ENCODE data around the gene TMEM156. TPM values are rescaled to one million over a fixed set of nuclear protein-coding genes. Genes with fewer than 3 reads are reported as not detected.
"Not testable (repeated sequence)": the region's sequence is repeated elsewhere in the genome, so short reads cannot be mapped to it uniquely, and the experiment has no call there.

Gene TMEM156
- total RNA-seq, 3 donors from 2014 or later (not counting 1 experiment from before 2014, with no cell fraction given), result 13.8 to 22.3 (median 16.8) TPM

GRCh38 chr4:39021631-39022030, 10.6 kb downstream of the TMEM156 start:
- no peaks in the 10 kb centered on the region for H3K27me3 Mint-ChIP-seq (ENCODE audit: low read depth in 2 of 2)
- Histone ChIP-seq H3K36me3 (ENCODE audit: control insufficient read depth, insufficient read depth, low read length) (peaks cover 2% of the 10 kb centered on the region), H3K9me3 (ENCODE audit: control insufficient read depth, insufficient read depth, low read length) (peaks cover 3% of the 10 kb centered on the region), H3K4me3 (ENCODE audit: low read length) (no peak overlapping the region), H3K4me1 (ENCODE audit: control insufficient read depth, insufficient read depth, low read length) (peaks cover 3% of the 10 kb centered on the region), H3K27me3 (ENCODE audit: control insufficient read depth, insufficient read depth, low read length) (no peaks in the 10 kb centered on the region), H3K27ac (ENCODE audit: low read length) (no peak overlapping the region)
- 100% methylated on average over 3 of the region's 3 CpGs for WGBS (ENCODE audit: insufficient coverage)
- no peak overlapping the region for H3K27ac Mint-ChIP-seq
- DNase-seq, result no peak
- peaks cover 0 to 4% of the 10 kb centered on the region in 2 donors for H3K9me3 Mint-ChIP-seq
- intact Hi-C loops (cut with micrococcal nuclease), result no loop called here
- H3K4me1 Mint-ChIP-seq, result peaks cover 15 to 31% of the 10 kb centered on the region in 2 donors
- no peaks in the 10 kb centered on the region for H3K36me3 Mint-ChIP-seq
- ATAC-seq, result no peak
- no peak for TF ChIP-seq CTCF (IDR thresholded peaks at IDR 0.05)
- no peak overlapping the region for H3K4me3 Mint-ChIP-seq

GRCh38 chr4:39020130-39020529, 12.1 kb downstream of the TMEM156 start:
- H3K36me3 Mint-ChIP-seq, result peaks cover 10% of the 10 kb centered on the region
- peaks cover 8% of the 10 kb centered on the region for H3K9me3 ChIP-seq (ENCODE audit: control insufficient read depth, insufficient read depth, low read length)
- H3K9me3 Mint-ChIP-seq, result peaks cover 2 to 7% of the 10 kb centered on the region in 2 donors
- TF ChIP-seq CTCF (IDR thresholded peaks at IDR 0.05), result no peak
- intact Hi-C loops (cut with micrococcal nuclease), result no loop called here
- peaks cover 19 to 25% of the 10 kb centered on the region in 2 donors for H3K4me1 Mint-ChIP-seq
- H3K4me3 Mint-ChIP-seq, result no peak overlapping the region
- DNase-seq (no peak), ATAC-seq (no peak)
- no peaks in the 10 kb centered on the region for H3K27me3 ChIP-seq (ENCODE audit: control insufficient read depth, insufficient read depth, low read length)
- no peaks in the 10 kb centered on the region for H3K4me1 ChIP-seq (ENCODE audit: control insufficient read depth, insufficient read depth, low read length)
- H3K27ac Mint-ChIP-seq, result no peak overlapping the region
- no peak overlapping the region for H3K27ac ChIP-seq (ENCODE audit: low read length)
- WGBS (ENCODE audit: insufficient coverage), result 87% methylated on average over 3 of the region's 4 CpGs
- no peaks in the 10 kb centered on the region for H3K27me3 Mint-ChIP-seq (ENCODE audit: low read depth in 2 of 2)
- no peak overlapping the region for H3K4me3 ChIP-seq (ENCODE audit: low read length)
- peaks cover 2% of the 10 kb centered on the region for H3K36me3 ChIP-seq (ENCODE audit: control insufficient read depth, insufficient read depth, low read length)

- H3K4me1 ChIP-seq (ENCODE audit: control insufficient read depth, insufficient read depth, low read length), result no peaks in the 10 kb centered on the region
- H3K27ac Mint-ChIP-seq, result peak overlapping the region in 1 of 2 donors; percentile 5
- no peaks in the 10 kb centered on the region for H3K27me3 Mint-ChIP-seq (ENCODE audit: low read depth in 2 of 2)
- peaks cover 3% of the 10 kb centered on the region for H3K36me3 ChIP-seq (ENCODE audit: control insufficient read depth, insufficient read depth, low read length)
- no peaks in the 10 kb centered on the region for H3K27me3 ChIP-seq (ENCODE audit: control insufficient read depth, insufficient read depth, low read length)
- peaks cover 8% of the 10 kb centered on the region for H3K9me3 ChIP-seq (ENCODE audit: control insufficient read depth, insufficient read depth, low read length)
- no peak overlapping the region for H3K27ac ChIP-seq (ENCODE audit: low read length)
- DNase-seq (no peak), ATAC-seq (no peak)
- H3K9me3 Mint-ChIP-seq, result peaks cover 2 to 5% of the 10 kb centered on the region in 2 donors
- 100% methylated on average over 2 of the region's 2 CpGs for WGBS (ENCODE audit: insufficient coverage)
- H3K36me3 Mint-ChIP-seq, result peaks cover 13% of the 10 kb centered on the region
- no peak overlapping the region for H3K4me3 ChIP-seq (ENCODE audit: low read length)
- H3K4me3 Mint-ChIP-seq, result no peak overlapping the region
- peaks cover 26 to 30% of the 10 kb centered on the region in 2 donors for H3K4me1 Mint-ChIP-seq
- intact Hi-C loops (cut with micrococcal nuclease), result no loop called here
- no peak for TF ChIP-seq CTCF (IDR thresholded peaks at IDR 0.05)
Observed at GRCh38 chr4:39014028-39014427, 18.2 kb downstream of the TMEM156 start.

- Histone ChIP-seq H3K27ac (ENCODE audit: low read length) (no peak overlapping the region), H3K9me3 (ENCODE audit: control insufficient read depth, insufficient read depth, low read length) (no peaks in the 10 kb centered on the region), H3K27me3 (ENCODE audit: control insufficient read depth, insufficient read depth, low read length) (no peaks in the 10 kb centered on the region), H3K4me3 (ENCODE audit: low read length) (no peak overlapping the region), H3K4me1 (ENCODE audit: control insufficient read depth, insufficient read depth, low read length) (no peaks in the 10 kb centered on the region), H3K36me3 (ENCODE audit: control insufficient read depth, insufficient read depth, low read length) (no peaks in the 10 kb centered on the region)
- H3K4me1 Mint-ChIP-seq, result peaks cover 14 to 23% of the 10 kb centered on the region in 2 donors
- peaks cover 0 to under 1% of the 10 kb centered on the region in 2 donors for H3K9me3 Mint-ChIP-seq
- no peaks in the 10 kb centered on the region for H3K36me3 Mint-ChIP-seq
- no peak overlapping the region for H3K4me3 Mint-ChIP-seq
- ATAC-seq (no peak), DNase-seq (no peak)
- intact Hi-C loops (cut with micrococcal nuclease), result no loop called here
- no peaks in the 10 kb centered on the region for H3K27me3 Mint-ChIP-seq (ENCODE audit: low read depth in 2 of 2)
- TF ChIP-seq CTCF (IDR thresholded peaks at IDR 0.05), result no peak
- peak overlapping the region in 1 of 2 donors; percentile 22 for H3K27ac Mint-ChIP-seq
- no CpG with 5 or more reads among the region's 2 CpGs for WGBS (ENCODE audit: insufficient coverage)
Observed at GRCh38 chr4:39004758-39005157, 27.5 kb downstream of the TMEM156 start.

- H3K9me3 ChIP-seq (ENCODE audit: control insufficient read depth, insufficient read depth, low read length); H3K4me1 Mint-ChIP-seq; H3K27ac ChIP-seq (ENCODE audit: low read length); intact Hi-C loops (cut with micrococcal nuclease); H3K36me3 Mint-ChIP-seq; DNase-seq; H3K27ac Mint-ChIP-seq; H3K9me3 Mint-ChIP-seq; H3K4me1 ChIP-seq (ENCODE audit: control insufficient read depth, insufficient read depth, low read length); ATAC-seq; H3K27me3 ChIP-seq (ENCODE audit: control insufficient read depth, insufficient read depth, low read length); H3K4me3 ChIP-seq (ENCODE audit: low read length); H3K27me3 Mint-ChIP-seq (ENCODE audit: low read depth in 2 of 2); H3K36me3 ChIP-seq (ENCODE audit: control insufficient read depth, insufficient read depth, low read length); H3K4me3 Mint-ChIP-seq: not testable (repeated sequence)
- WGBS (ENCODE audit: insufficient coverage), result 78% methylated on average over 1 of the region's 4 CpGs
Observed at GRCh38 chr4:39002058-39002457, 30.2 kb downstream of the TMEM156 start.

All from natural killer cell (primary cell).